IMR-90 (cell line): ENCODE results near the gene PCGF3. TPM values are rescaled to one million over a fixed set of nuclear protein-coding genes. Genes with fewer than 3 reads are reported as not detected.

Experiments
- ATAC-seq: fragments of 200-7000 bp; cut with Tn5 transposase; 2 replicates; pipeline ENCODE4 v1.9.1; 2020; ENCODE audit warnings: low read depth, mild to moderate bottlenecking, moderate library complexity
- BruUV-seq: library from RNA; stranded (reverse); fragments of 400-500 nt; replicated peaks from 2 replicates; lab custom pipeline; 2021; lab: Mats Ljungman, UMichigan
- CTCF ChIA-PET: fragments of 300-600 bp; formaldehyde crosslinking; extraction: SDS; loops from one replicate; lab custom pipeline; 2021; ENCODE audit warnings: antibody characterized with exemption; lab: Yijun Ruan, JAX
- POLR2A ChIA-PET: fragments of 300-600 bp; sonication (Branson Sonifier 250); formaldehyde crosslinking; loops from one replicate; lab custom pipeline; 2022; ENCODE audit warnings: antibody characterized with exemption; ENCODE audit not compliant: unreplicated experiment; lab: Charles Lee
- DNase-seq: peaks from one replicate; pipeline ENCODE4 v3.0.0; 2013
- H2AFZ ChIP-seq: replicated peaks from 2 replicates; pipeline ENCODE3; 2013; ENCODE audit warnings: low read length, mild to moderate bottlenecking; ENCODE audit not compliant: poor library complexity
- H2AK5ac ChIP-seq: 2 replicates; pipeline ENCODE4 v1.6.1; 2013; ENCODE audit warnings: low read depth, low read length, inconsistent platforms
- H2AK9ac ChIP-seq: replicated peaks from 2 replicates; pipeline ENCODE3; 2013; ENCODE audit warnings: mild to moderate bottlenecking, low read depth, low read length, moderate library complexity; ENCODE audit not compliant: poor library complexity
- H2BK120ac ChIP-seq: 2 replicates; pipeline ENCODE4 v1.6.1; 2013; ENCODE audit warnings: low read depth, low read length, inconsistent platforms
- H2BK15ac ChIP-seq: 3 replicates; pipeline ENCODE4 v1.6.1; 2013; ENCODE audit warnings: low read depth, low read length, inconsistent platforms
- H2BK20ac ChIP-seq: 2 replicates; pipeline ENCODE4 v1.6.1; 2013; ENCODE audit warnings: low read depth, mild to moderate bottlenecking, inconsistent platforms, low read length, moderate library complexity
- H2BK5ac ChIP-seq: 2 replicates; pipeline ENCODE4 v1.6.1; 2013; ENCODE audit warnings: mild to moderate bottlenecking, low read depth, low read length, inconsistent platforms; ENCODE audit not compliant: poor library complexity, severe bottlenecking
- H3K14ac ChIP-seq: replicated peaks from 2 replicates; pipeline ENCODE4 v1.6.1; 2013; ENCODE audit warnings: low read depth, low read length, inconsistent platforms
- H3K18ac ChIP-seq: 2 replicates; pipeline ENCODE4 v1.6.1; 2013; ENCODE audit warnings: low read depth, low read length, control low read depth
- H3K23ac ChIP-seq: 2 replicates; pipeline ENCODE4 v1.6.1; 2013; ENCODE audit warnings: low read depth, low read length, inconsistent platforms
- H3K27ac ChIP-seq: 2 replicates; pipeline ENCODE4 v1.5.1; 2013; ENCODE audit warnings: mild to moderate bottlenecking, control low read depth, low read length; ENCODE audit not compliant: insufficient read depth
- H3K27me3 ChIP-seq: 2 replicates; pipeline ENCODE4 v1.6.1; 2013; ENCODE audit warnings: low read length; ENCODE audit not compliant: control insufficient read depth, insufficient read depth
- H3K36me3 ChIP-seq: 2 replicates; pipeline ENCODE4 v1.6.1; 2013; ENCODE audit warnings: low read length, mixed read lengths; ENCODE audit not compliant: control insufficient read depth, insufficient read depth
- H3K4ac ChIP-seq: 2 replicates; pipeline ENCODE4 v1.6.1; 2013; ENCODE audit warnings: low read depth, low read length, inconsistent platforms
- H3K4me1 ChIP-seq: 2 replicates; pipeline ENCODE4 v1.6.1; 2013; ENCODE audit warnings: low read length, mixed read lengths; ENCODE audit not compliant: control insufficient read depth, insufficient read depth
- H3K4me2 ChIP-seq: 2 replicates; pipeline ENCODE4 v1.6.1; 2013; ENCODE audit warnings: low read depth, mild to moderate bottlenecking, control low read depth, low read length, moderate library complexity
- H3K4me3 ChIP-seq: 2 replicates; pipeline ENCODE4 v1.5.1; 2013; ENCODE audit warnings: low read depth, mild to moderate bottlenecking, control low read depth, low read length, moderate library complexity; ENCODE audit not compliant: insufficient read depth
- H3K56ac ChIP-seq: 2 replicates; pipeline ENCODE4 v1.6.1; 2013; ENCODE audit warnings: low read length, inconsistent platforms; ENCODE audit not compliant: insufficient read depth; ENCODE audit errors: extremely low read depth
- H3K79me1 ChIP-seq, 2 experiments: 2 replicates each; pipeline ENCODE4 v1.6.1; 2013; ENCODE audit warnings: low read length in 2 of 2, inconsistent platforms in 1 of 2, low read depth in 1 of 2
- H3K9ac ChIP-seq: 2 replicates; pipeline ENCODE4 v1.6.1; 2013; ENCODE audit warnings: low read depth, low read length, control low read depth
- H3K9me1 ChIP-seq: 2 replicates; pipeline ENCODE4 v1.6.1; 2013; ENCODE audit warnings: low read length, inconsistent platforms; ENCODE audit not compliant: insufficient read depth
- H3K9me3 ChIP-seq: 2 replicates; pipeline ENCODE4 v1.6.1; 2013; ENCODE audit warnings: low read length; ENCODE audit not compliant: control insufficient read depth, insufficient read depth
- H4K20me1 ChIP-seq: 2 replicates; pipeline ENCODE4 v1.6.1; 2013; ENCODE audit warnings: low read length, inconsistent platforms; ENCODE audit not compliant: insufficient read depth
- H4K5ac ChIP-seq: 2 replicates; pipeline ENCODE4 v1.6.1; 2013; ENCODE audit warnings: mild to moderate bottlenecking, low read depth, low read length, control low read depth
- H4K8ac ChIP-seq, 2 experiments: 2 replicates each; pipeline ENCODE4 v1.6.1; 2013; ENCODE audit warnings: low read depth in 2 of 2, low read length in 2 of 2, control low read depth in 1 of 2, inconsistent platforms in 1 of 2
- H4K91ac ChIP-seq: 2 replicates; pipeline ENCODE4 v1.6.1; 2013; ENCODE audit warnings: low read depth, low read length, inconsistent platforms; ENCODE audit not compliant: insufficient read depth
- CEBPB ChIP-seq: IDR thresholded peaks from 2 replicates; pipeline ENCODE4 v1.6.1; 2012; ENCODE audit warnings: low read depth, low read length, improper control_type of control experiment
- CHD1 ChIP-seq: IDR thresholded peaks from 2 replicates; pipeline ENCODE4 v1.6.1; 2012; ENCODE audit warnings: low read depth, low read length, improper control_type of control experiment
- ELK1 ChIP-seq: fragments of 150-350 bp; IDR thresholded peaks from 2 replicates; pipeline ENCODE4 v1.6.1; 2016; ENCODE audit warnings: low read depth, mild to moderate bottlenecking, low read length, moderate library complexity, borderline replicate concordance
- MAFK ChIP-seq: IDR thresholded peaks from 2 replicates; pipeline ENCODE4 v1.6.1; 2012; ENCODE audit warnings: low read depth, low read length, improper control_type of control experiment
- RFX5 ChIP-seq: IDR thresholded peaks from 2 replicates; pipeline ENCODE4 v1.8.0; 2012; ENCODE audit warnings: low read depth, mild to moderate bottlenecking, low read length, moderate library complexity
- WGBS, 2 experiments: methylation state at CpG; one replicate each; pipeline versions ENCODE4 v1.1.5 to v1.1.7; 2013; ENCODE audit warnings: missing lambda C conversion rate in 2 of 2; ENCODE audit not compliant: insufficient read length in 1 of 2; ENCODE audit errors: extremely low coverage in 2 of 2; 5-methylcytosine and 5-hydroxymethylcytosine counted together
- dilution Hi-C: fragments of 300-500 bp; cut with HindIII; formaldehyde crosslinking; loops from one replicate; pipeline ENCODE4 v1.14.3; 2018; ENCODE audit warnings: low sequenced_read_pairs; ENCODE audit not compliant: unreplicated experiment
- in situ Hi-C: fragments of 300-500 bp; cut with MboI; formaldehyde crosslinking; loops from 3 replicates; pipeline ENCODE4 v1.14.3; 2019; ENCODE audit warnings: low sequenced_read_pairs, inconsistent platforms, mixed read lengths
- intact Hi-C: fragments of 100-400 bp; cut with micrococcal nuclease; formaldehyde crosslinking; loops from 2 replicates; pipeline ENCODE4 v1.10.0; 2022
- polyA plus RNA-seq, 3 experiments: library from polyadenylated mRNA; depleted of rRNA; stranded (reverse); fragments of >200 nt; gene quantifications; 2 replicates each; pipeline ENCODE4 v1.2.3, GENCODE V29; 2012; ENCODE audit warnings: low replicate concordance in 1 of 3
- total RNA-seq: library from RNA; depleted of rRNA; stranded (reverse); fragments of >200 nt; gene quantifications from 2 replicates; pipeline ENCODE4 v1.2.3, GENCODE V29; 2012

The PCGF3 gene
- total and polyA plus RNA-seq, 2 of the 4 experiments (the other 2 are of a cell fraction) = 40.0 to 55.3 TPM

GRCh38 chr4:743463-744211 is 38.0 kb downstream of the PCGF3 start:
- Histone ChIP-seq H3K4ac (no peak overlapping the region), H2BK15ac (no peak overlapping the region), H4K91ac (no peak overlapping the region), H2BK20ac (no peak overlapping the region), H4K20me1 (peaks cover 41% of the 10 kb centered on the region), H4K5ac (no peak overlapping the region), H3K4me2 (no peak overlapping the region), H2AFZ (no peak overlapping the region), H3K79me1 (peaks cover 10 to 48% of the 10 kb centered on the region in 2 experiments; a peak in 3 of 4 replicates), H2BK5ac (no peak overlapping the region), H3K27me3 (no peaks in the 10 kb centered on the region), H2AK5ac (no peak overlapping the region), H3K4me3 (no peak overlapping the region), H3K56ac (no peak overlapping the region), H3K9ac (no peak overlapping the region), H3K36me3 (peaks cover 34% of the 10 kb centered on the region), H3K23ac (no peak overlapping the region), H2AK9ac (no peak overlapping the region), H3K9me1 (peaks cover 6% of the 10 kb centered on the region; the same call in 1 of the 2 replicates), H3K27ac (peak overlapping the region; percentile 37; the same call in 1 of the 2 replicates), H3K14ac (no peak overlapping the region), H4K8ac (no peak overlapping the region), H3K9me3 (no peaks in the 10 kb centered on the region), H3K18ac (no peak overlapping the region), H3K4me1 (peaks cover 12% of the 10 kb centered on the region), H2BK120ac (no peak overlapping the region)
- in situ Hi-C loops = no loop called here
- CTCF ChIA-PET = no interaction called here
- dilution Hi-C loops = no loop called here
- intact Hi-C loops = no loop called here
- 87% methylated on average over 3 of the region's 22 CpGs; no CpG with 5 or more reads in 1 of the 2 experiments for WGBS, 2 experiments
- ATAC-seq (peak; percentile 28), DNase-seq (peak; percentile 35)
- no TSS peak for BruUV-seq
- POLR2A ChIA-PET = no interaction called here
- no peak for TF ChIP-seq CHD1
- no peak for TF ChIP-seq MAFK
- TF ChIP-seq CEBPB = peak; percentile 42; the same call in 1 of the 2 replicates
- TF ChIP-seq RFX5 = no peak
- no peak for TF ChIP-seq ELK1
